Esophagus squamous epithelium (tissue), 4 donors: ENCODE results near the gene GRAMD4.

Experiments
- POLR2A ChIP-seq, 4 donors: fragments of 450-650 bp; IDR thresholded peaks; one replicate each; pipeline ENCODE4 v1.6.1; 2017; ENCODE audit warnings: antibody characterized with exemption in 4 of 4, mild to moderate bottlenecking in 4 of 4, moderate library complexity in 3 of 4
- TF ChIP-seq, protein P1 (sequence below), 6 experiments: fragments of 450-650 bp in 4 of 6; fragments of 200-600 bp in 2 of 6; sonication (generic) in 2 of 6; IDR thresholded peaks; one replicate each; pipeline ENCODE4 v1.5.1; 2016 to 2019; ENCODE audit warnings: antibody characterized with exemption in 6 of 6, mild to moderate bottlenecking in 4 of 6, moderate library complexity in 4 of 6

DNA sequence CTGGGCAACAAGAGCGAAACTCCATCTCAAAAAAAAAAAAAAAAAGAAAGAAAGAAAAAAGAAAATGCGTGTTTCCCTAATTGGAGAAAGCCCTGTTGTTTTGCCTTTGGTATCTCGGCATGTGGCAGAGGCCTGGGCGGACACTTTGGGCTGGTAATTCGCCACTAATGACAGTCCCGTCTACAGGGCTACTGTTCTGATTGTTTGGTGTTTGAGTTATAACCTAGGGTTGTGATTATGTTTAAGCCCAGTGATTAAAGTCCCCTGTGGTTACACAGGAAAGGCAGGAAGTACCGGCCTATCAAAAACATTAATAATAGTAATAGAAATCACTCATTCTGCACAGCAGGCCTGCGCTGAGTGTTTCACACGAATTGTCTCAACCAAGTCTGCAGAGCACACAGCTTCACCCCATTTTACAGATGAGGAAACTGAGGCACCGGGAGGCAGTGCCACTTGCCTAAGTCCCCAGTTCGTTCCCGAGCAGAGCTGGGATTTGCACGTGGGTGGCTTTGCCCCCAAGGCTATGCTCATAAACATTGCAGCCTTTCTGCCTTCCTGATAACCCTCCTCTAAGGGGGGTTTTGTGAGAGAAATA is 39.1 kb upstream of the GRAMD4 start:
- TF ChIP-seq, protein P1, sequence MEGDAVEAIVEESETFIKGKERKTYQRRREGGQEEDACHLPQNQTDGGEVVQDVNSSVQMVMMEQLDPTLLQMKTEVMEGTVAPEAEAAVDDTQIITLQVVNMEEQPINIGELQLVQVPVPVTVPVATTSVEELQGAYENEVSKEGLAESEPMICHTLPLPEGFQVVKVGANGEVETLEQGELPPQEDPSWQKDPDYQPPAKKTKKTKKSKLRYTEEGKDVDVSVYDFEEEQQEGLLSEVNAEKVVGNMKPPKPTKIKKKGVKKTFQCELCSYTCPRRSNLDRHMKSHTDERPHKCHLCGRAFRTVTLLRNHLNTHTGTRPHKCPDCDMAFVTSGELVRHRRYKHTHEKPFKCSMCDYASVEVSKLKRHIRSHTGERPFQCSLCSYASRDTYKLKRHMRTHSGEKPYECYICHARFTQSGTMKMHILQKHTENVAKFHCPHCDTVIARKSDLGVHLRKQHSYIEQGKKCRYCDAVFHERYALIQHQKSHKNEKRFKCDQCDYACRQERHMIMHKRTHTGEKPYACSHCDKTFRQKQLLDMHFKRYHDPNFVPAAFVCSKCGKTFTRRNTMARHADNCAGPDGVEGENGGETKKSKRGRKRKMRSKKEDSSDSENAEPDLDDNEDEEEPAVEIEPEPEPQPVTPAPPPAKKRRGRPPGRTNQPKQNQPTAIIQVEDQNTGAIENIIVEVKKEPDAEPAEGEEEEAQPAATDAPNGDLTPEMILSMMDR (IDR thresholded peaks at IDR 0.05) = no peak
- TF ChIP-seq POLR2A (IDR thresholded peaks at IDR 0.05) = no peak
